ENCODE data around the gene RGMA.

The RGMA gene

DNA sequence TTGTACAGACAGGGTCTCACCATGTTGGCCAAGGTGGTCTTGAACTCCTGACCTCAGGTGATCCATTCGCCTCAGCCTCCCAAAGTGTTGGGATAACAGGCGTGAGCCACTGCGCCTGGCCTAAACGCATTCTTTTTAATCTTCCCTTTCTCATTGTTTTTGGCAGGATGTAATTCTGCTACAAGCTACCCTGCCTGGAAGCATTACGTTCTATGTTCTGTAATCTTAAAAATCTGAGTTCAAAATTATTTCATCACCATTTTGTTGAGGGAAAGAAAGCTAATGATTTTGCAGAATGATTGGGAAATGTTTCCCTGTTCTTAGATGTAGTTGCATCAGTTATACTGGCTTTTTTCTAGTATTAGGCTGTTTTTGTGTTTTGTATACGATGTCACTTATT is 71.5 kb downstream of the RGMA start:
- no peak for DNase-seq (ENCODE audit: low read depth)

DNA sequence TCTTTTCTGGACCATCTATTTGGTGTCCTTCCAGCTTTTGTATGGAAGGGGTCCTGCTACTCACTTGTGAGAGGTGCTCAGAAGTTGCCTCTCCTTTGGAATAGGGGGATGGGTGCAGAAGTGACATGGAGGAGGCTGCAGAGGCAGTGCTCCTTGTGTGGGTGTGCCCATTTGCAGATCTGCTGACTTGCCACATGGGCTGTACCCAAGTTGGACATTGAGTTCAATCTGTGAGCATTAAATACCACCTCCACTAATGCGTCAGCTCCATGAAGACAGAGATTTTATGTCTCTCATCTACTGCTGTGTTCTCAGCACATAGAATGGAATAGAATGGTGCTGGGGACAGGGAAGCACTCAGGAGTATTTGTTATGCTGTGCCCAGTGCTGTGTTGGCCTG is 76.2 kb downstream of the RGMA start:
- DNase-seq (ENCODE audit: low read depth): no peak

DNA sequence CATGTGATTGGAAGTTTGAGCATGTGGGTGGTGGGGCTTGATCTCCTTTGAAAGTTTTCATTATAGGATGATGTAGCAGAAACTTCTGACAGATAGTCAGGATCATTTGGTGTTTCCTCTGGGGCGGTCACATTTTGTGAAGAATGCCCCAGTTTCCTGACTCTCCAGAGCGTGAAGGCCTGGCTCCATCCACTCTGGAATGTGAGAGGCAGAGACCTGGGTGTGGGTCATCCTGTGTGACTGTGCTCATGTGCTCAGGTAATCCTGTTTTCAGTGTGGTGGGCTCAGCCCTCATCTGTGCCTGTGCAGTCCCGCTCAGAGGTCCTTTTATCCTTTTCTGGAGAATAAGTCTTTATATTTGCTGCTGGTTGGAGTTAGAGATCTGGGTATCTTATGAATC is 81.0 kb downstream of the RGMA start:
- no peak for DNase-seq (ENCODE audit: low read depth)

DNA sequence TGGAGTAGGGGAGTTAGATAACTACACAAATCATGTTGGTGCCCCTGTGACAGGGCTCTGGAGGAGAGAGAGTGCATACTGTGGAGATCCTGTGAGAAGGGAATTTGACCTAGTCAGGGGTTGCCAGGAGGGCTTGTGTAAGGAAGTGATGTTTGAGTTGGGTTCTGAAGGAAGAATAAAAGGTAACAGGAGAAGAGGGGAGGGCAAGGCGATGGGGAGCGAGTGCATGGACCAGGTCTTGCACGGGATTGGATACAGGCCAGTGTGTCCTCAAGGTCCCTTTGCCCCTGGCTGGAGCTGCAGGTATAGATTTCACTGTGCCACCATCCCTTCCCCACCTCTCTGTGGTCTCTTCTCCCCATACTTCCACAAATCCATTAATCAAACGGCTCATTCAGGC is 83.9 kb downstream of the RGMA start:
- DNase-seq (ENCODE audit: low read depth): no peak

DNA sequence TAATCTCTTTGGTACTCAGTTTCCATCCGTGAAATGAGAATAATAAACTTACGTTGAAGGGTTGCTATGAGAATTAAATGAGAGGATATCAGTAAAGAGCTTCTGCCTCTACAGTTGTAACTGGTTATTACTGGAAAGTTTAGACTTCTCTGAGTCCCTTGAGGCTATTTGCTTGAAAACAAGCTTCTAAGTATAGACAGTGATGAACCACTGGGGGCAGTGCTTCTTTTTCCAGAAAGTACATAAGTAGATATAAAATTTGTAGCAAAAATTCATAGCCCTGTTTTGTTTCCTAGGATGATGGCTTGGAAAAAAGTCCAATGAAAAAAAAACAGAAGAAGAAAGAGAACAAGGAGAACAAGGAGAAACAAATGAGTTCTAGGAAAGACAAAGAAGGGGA is 87.1 kb downstream of the RGMA start:
- DNase-seq (ENCODE audit: low read depth): no peak

DNA sequence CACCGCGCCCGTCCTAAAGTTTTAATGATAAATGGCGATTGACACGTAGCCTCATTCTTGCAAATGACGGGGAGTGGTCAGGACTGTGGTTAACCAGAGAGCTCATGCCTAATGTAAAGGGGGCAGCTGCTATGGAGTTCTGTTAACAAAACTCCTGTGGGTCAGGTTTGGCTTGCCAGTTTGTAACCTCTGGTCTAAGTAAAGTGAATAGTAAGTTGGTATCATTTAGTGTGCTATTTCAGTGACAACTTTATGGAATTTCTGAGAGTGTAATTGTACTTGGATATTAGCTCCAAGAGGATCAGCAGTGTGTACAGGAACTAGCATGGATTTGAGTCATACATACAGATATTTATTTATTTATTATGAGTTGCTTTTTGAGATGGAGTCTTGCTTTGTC is 87.9 kb downstream of the RGMA start:
- DNase-seq (ENCODE audit: low read depth): no peak

DNA sequence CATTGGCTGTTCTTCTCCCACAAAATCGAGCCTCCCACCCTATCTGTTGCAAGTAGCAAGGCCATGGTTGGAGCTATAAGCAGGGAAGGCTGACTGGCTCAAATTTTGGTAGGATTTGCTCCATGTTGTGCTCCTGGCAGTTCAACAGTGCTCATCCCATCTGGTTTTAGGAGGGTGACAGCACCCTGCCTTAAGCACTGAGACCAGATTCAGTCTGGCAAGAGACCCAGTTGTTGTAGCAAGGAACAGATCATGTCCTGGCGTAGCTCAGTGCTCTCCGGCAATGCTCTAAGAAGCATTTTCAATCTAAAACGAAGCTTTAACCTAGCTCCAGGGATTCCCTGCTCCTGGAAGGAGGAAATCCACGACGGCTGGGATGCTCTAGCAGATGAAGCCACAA is 91.2 kb downstream of the RGMA start:
- no peak for DNase-seq (ENCODE audit: low read depth)

DNA sequence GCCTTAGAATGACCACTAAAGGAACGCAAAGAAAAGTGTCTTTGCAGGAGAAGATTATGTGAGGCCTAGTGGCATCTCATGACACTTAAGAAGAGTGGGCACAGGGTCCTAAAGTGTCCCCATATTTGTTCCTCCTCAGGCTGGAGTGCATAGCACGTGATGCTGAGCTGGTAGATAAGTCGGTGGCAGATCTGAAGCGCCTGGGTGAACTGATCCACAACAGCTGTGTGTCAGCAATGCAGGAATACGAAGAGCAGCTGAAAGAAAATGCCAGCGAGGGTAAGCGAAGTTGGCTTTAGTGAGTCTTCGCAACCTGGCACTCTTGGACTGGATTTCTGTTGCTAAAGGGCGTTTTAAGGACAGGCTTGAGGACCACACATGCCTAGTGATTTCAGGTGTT is 96.3 kb downstream of the RGMA start:
- no peak for DNase-seq (ENCODE audit: low read depth)

DNA sequence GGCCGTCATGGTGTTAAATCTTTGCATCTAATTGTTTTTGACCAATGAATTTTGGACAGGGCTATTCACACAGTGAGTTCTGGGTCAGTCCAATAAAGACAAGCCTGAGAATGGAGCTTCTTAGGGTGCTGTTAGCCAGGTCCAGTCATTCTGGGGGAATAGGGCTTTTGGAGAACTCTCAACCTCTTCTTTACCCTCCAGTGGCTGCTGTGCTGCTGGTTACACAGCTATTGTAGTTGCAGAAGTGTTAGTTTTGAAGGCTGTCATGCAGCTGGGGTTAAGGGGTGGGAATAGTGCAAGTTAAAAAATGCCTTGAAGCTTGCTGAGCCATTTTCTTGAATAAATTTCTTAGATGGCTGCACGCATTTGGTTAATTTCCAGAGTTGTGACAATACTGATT is 99.0 kb downstream of the RGMA start:
- no peak for DNase-seq (ENCODE audit: low read depth)

DNA sequence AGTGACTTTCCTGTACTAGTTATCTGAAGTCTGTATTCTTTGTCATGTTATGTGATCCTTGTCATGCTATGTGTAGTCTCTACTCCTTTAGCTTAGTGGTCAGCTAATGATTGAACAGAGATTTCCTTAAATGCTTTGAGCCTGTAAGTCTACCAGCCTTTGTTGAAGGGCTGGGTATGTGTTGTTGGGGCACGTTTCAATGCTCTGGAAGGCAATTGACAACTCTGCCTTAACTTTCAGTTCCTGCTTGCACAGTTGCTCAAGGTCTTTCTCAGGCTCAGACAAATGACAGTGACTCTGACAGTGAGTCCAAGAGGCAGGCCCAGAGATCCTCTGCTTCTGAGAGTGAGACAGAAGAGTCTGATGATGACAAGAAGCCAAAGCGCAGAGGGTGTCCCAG is 99.5 kb downstream of the RGMA start:
- no peak for DNase-seq (ENCODE audit: low read depth)

Data from stimulated activated CD8-positive, alpha-beta memory T cell treated with anti-CD3 and anti-CD28 coated beads, Interleukin-15, amount 100 ng/mL, for 24 hours (primary cell).